ENCODE measurements around the gene P3H2. TPM values are rescaled to one million over a fixed set of nuclear protein-coding genes. Genes with fewer than 3 reads are reported as not detected.

P3H2 gene
- polyA plus RNA-seq, 3 donors from 2014 or later: 2.2 TPM; not detected in 2

DNA sequence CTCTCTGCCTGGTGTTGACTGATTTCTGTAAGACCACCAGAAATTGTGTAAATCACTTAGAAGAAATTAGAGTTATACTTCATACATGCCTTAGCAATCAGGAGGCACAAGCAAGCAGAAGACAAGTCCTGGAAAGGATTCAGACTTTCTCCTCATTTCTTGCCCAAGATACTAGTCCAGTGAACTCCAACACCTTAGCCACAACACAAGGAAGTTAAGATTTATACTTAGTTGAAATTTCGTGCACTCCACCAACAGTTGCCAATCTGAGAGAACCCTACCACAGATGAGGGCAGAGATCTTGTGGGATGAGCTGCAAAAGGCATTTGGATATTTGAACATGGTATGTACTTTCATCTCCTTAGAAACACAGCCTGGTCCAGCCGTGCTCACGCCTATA lies 2.3 kb downstream of the P3H2 start:
- Mint-ChIP-seq H3K9me3 (peaks cover 2 to 17% (median 6%) of the 10 kb centered on the region in 6 donors), H3K27ac (no peak overlapping the region), H3K36me3 (peaks cover 4 to 7% (median 5%) of the 10 kb centered on the region in 3 donors), H3K4me1 (peaks cover 2 to 8% of the 10 kb centered on the region in 2 donors), H3K4me3 (no peak overlapping the region), H3K27me3 (ENCODE audit: low read depth in 3 of 3) (peaks cover 7 to 22% (median 15%) of the 10 kb centered on the region in 3 donors)
- no peak for DNase-seq

- Mint-ChIP-seq H3K4me1 (peaks cover 2 to 8% of the 10 kb centered on the region in 2 donors), H3K27me3 (ENCODE audit: low read depth in 3 of 3) (peaks cover 7 to 22% (median 12%) of the 10 kb centered on the region in 3 donors), H3K36me3 (peaks cover 4 to 7% (median 5%) of the 10 kb centered on the region in 3 donors), H3K4me3 (no peak overlapping the region), H3K27ac (no peak overlapping the region), H3K9me3 (peaks cover 4 to 17% (median 6%) of the 10 kb centered on the region in 6 donors)
- DNase-seq: no peak
Measured at GRCh38 chr3:190117981-190118380, 2.7 kb downstream of the P3H2 start.

GRCh38 chr3:190116551-190117067 lies 4.1 kb downstream of the P3H2 start:
- Mint-ChIP-seq H3K36me3 (peaks cover 4 to 7% (median 5%) of the 10 kb centered on the region in 3 donors), H3K4me1 (peaks cover 2 to 8% of the 10 kb centered on the region in 2 donors), H3K9me3 (peaks cover 9 to 17% (median 10%) of the 10 kb centered on the region in 6 donors), H3K4me3 (no peak overlapping the region), H3K27ac (no peak overlapping the region), H3K27me3 (ENCODE audit: low read depth in 3 of 3) (peaks cover 7 to 20% (median 10%) of the 10 kb centered on the region in 3 donors)
- DNase-seq: no peak

GRCh38 chr3:190110826-190111225 lies 9.9 kb downstream of the P3H2 start:
- no peaks in the 10 kb centered on the region for H3K36me3 Mint-ChIP-seq
- no peak overlapping the region for H3K27ac Mint-ChIP-seq
- peaks cover 2 to 3% (median 2%) of the 10 kb centered on the region in 3 donors for H3K27me3 Mint-ChIP-seq (ENCODE audit: low read depth in 3 of 3)
- peaks cover 0 to 11% (median 5%) of the 10 kb centered on the region in 6 donors for H3K9me3 Mint-ChIP-seq
- H3K4me3 Mint-ChIP-seq: no peak overlapping the region
- DNase-seq: no peak
- no peaks in the 10 kb centered on the region for H3K4me1 Mint-ChIP-seq

GRCh38 chr3:190109441-190109840 lies 11.3 kb downstream of the P3H2 start:
- no peak overlapping the region for H3K27ac Mint-ChIP-seq
- no peak overlapping the region for H3K4me3 Mint-ChIP-seq
- H3K27me3 Mint-ChIP-seq (ENCODE audit: low read depth in 3 of 3): peaks cover 1 to 2% (median 2%) of the 10 kb centered on the region in 3 donors
- H3K9me3 Mint-ChIP-seq: peaks cover 0 to 11% (median 6%) of the 10 kb centered on the region in 6 donors
- no peaks in the 10 kb centered on the region for H3K36me3 Mint-ChIP-seq
- DNase-seq: no peak
- H3K4me1 Mint-ChIP-seq: no peaks in the 10 kb centered on the region

- H3K27ac Mint-ChIP-seq: no peak overlapping the region
- peaks cover 0 to 11% (median 6%) of the 10 kb centered on the region in 6 donors for H3K9me3 Mint-ChIP-seq
Measured at GRCh38 chr3:190108804-190109203, 11.9 kb downstream of the P3H2 start.

DNA sequence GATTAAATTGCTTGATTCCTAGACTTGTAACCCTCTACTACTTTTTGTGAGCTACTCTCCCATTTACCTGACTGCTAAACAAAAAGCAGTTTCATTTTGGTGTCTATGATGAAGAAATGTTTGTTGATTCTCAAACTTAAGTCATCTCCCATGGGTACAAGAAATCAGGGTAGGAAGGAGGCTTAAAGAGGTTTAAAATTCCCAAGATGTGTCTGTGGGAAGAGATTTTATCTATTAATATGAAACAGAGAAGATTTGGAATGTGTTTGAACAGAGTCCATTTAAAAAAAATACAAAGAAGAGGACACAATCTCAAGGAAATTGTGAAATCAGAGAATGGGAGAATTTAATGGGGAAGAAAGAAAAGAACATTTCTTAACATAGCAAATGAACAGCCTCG lies 14.8 kb downstream of the P3H2 start:
- DNase-seq: no peak
- H3K27ac Mint-ChIP-seq: no peak overlapping the region
- no peak overlapping the region for H3K4me3 Mint-ChIP-seq
- peaks cover 0 to 10% (median 0%) of the 10 kb centered on the region in 6 donors for H3K9me3 Mint-ChIP-seq
- H3K27me3 Mint-ChIP-seq (ENCODE audit: low read depth in 3 of 3): peaks cover 0 to under 1% (median 0%) of the 10 kb centered on the region in 3 donors
- no peaks in the 10 kb centered on the region for H3K36me3 Mint-ChIP-seq
- no peaks in the 10 kb centered on the region for H3K4me1 Mint-ChIP-seq

More at GRCh38 chr3:190108804-190109203, 11.9 kb downstream of the P3H2 start:
- no peak for DNase-seq
- no peak overlapping the region for H3K4me3 Mint-ChIP-seq
- H3K27me3 Mint-ChIP-seq (ENCODE audit: low read depth in 3 of 3): peaks cover 0 to 2% (median 1%) of the 10 kb centered on the region in 3 donors
- no peaks in the 10 kb centered on the region for H3K4me1 Mint-ChIP-seq
- no peaks in the 10 kb centered on the region for H3K36me3 Mint-ChIP-seq

GRCh38 chr3:190101320-190102011 lies 19.2 kb downstream of the P3H2 start:
- no peaks in the 10 kb centered on the region for H3K27me3 Mint-ChIP-seq (ENCODE audit: low read depth in 3 of 3)
- no peak overlapping the region for H3K4me3 Mint-ChIP-seq
- H3K9me3 Mint-ChIP-seq: peaks cover 0 to 12% (median 0%) of the 10 kb centered on the region in 6 donors
- DNase-seq: no peak
- H3K27ac Mint-ChIP-seq: no peak overlapping the region
- no peaks in the 10 kb centered on the region for H3K36me3 Mint-ChIP-seq
- no peaks in the 10 kb centered on the region for H3K4me1 Mint-ChIP-seq

GRCh38 chr3:190099099-190099498 lies 21.6 kb downstream of the P3H2 start:
- H3K36me3 Mint-ChIP-seq: no peaks in the 10 kb centered on the region
- H3K4me3 Mint-ChIP-seq: no peak overlapping the region
- H3K27ac Mint-ChIP-seq: no peak overlapping the region
- H3K9me3 Mint-ChIP-seq: peaks cover 0 to 6% (median 0%) of the 10 kb centered on the region in 6 donors
- DNase-seq: no peak
- no peaks in the 10 kb centered on the region for H3K4me1 Mint-ChIP-seq
- no peaks in the 10 kb centered on the region for H3K27me3 Mint-ChIP-seq (ENCODE audit: low read depth in 3 of 3)

GRCh38 chr3:190097617-190098016 lies 23.1 kb downstream of the P3H2 start:
- H3K27me3 Mint-ChIP-seq (ENCODE audit: low read depth in 3 of 3): peaks cover 0 to 4% (median 0%) of the 10 kb centered on the region in 3 donors

DNA sequence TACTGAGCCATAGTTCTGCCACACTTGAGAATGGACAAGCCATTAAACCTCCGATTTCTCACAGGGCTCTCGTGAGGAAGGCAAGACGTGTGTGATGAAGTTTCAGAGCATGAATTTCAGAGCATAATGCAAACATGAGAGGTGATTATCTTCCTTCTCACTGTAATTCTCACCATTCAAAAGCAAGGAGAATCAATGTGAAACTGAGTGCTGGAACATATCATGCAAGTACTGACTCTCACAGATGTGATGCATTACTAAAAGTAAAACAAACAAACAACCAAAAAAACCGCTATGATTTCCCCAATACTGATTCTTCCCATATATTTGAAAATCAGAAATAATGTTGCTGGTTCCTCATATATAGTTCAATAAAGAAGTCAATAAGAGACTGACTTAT lies 23.7 kb downstream of the P3H2 start:
- Mint-ChIP-seq H3K9me3 (peaks cover 0 to 8% (median 2%) of the 10 kb centered on the region in 6 donors), H3K27ac (no peak overlapping the region), H3K4me1 (no peaks in the 10 kb centered on the region), H3K36me3 (no peaks in the 10 kb centered on the region), H3K4me3 (no peak overlapping the region), H3K27me3 (ENCODE audit: low read depth in 3 of 3) (peaks cover 0 to 4% (median 0%) of the 10 kb centered on the region in 3 donors)
- no peak for DNase-seq

More at GRCh38 chr3:190097617-190098016, 23.1 kb downstream of the P3H2 start:
- no peaks in the 10 kb centered on the region for H3K36me3 Mint-ChIP-seq
- peaks cover 0 to 11% (median 2%) of the 10 kb centered on the region in 6 donors for H3K9me3 Mint-ChIP-seq
- H3K4me3 Mint-ChIP-seq: no peak overlapping the region
- no peaks in the 10 kb centered on the region for H3K4me1 Mint-ChIP-seq
- H3K27ac Mint-ChIP-seq: no peak overlapping the region
- DNase-seq: no peak

DNA sequence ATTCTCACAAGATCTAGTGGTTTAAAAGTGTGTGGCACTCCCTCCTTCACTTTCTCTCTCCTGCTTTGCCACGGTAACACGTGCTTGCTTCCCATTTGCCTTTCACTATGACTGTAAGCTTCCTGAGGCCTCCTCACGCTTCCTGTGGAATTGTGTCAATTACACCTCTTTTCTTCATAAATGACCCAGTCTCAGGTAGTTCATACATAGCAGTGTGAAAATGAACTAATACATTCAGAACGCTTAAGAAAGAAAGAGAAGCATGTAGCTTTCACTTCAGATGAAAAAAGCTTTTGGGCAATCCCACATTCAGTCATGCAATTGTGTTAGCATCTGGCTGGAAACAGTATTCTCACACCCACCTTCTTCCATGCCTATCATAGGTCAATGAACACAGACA lies 24.4 kb downstream of the P3H2 start:
- Mint-ChIP-seq H3K4me1 (no peaks in the 10 kb centered on the region), H3K27ac (no peak overlapping the region), H3K4me3 (no peak overlapping the region), H3K36me3 (no peaks in the 10 kb centered on the region), H3K27me3 (ENCODE audit: low read depth in 3 of 3) (peaks cover 0 to 6% (median 0%) of the 10 kb centered on the region in 3 donors), H3K9me3 (peaks cover 0 to 11% (median 4%) of the 10 kb centered on the region in 6 donors)
- DNase-seq: no peak

GRCh38 chr3:190094160-190094718 lies 26.5 kb downstream of the P3H2 start:
- H3K9me3 Mint-ChIP-seq: peaks cover 0 to 11% (median 5%) of the 10 kb centered on the region in 6 donors

GRCh38 chr3:190092250-190092649 lies 28.4 kb downstream of the P3H2 start:
- Mint-ChIP-seq H3K4me1 (no peaks in the 10 kb centered on the region), H3K4me3 (no peak overlapping the region)

More at GRCh38 chr3:190094160-190094718, 26.5 kb downstream of the P3H2 start:
- no peak overlapping the region for H3K27ac Mint-ChIP-seq
- no peak overlapping the region for H3K4me3 Mint-ChIP-seq
- H3K4me1 Mint-ChIP-seq: no peaks in the 10 kb centered on the region
- no peaks in the 10 kb centered on the region for H3K36me3 Mint-ChIP-seq
- DNase-seq: no peak
- H3K27me3 Mint-ChIP-seq (ENCODE audit: low read depth in 3 of 3): peaks cover 0 to 6% (median 0%) of the 10 kb centered on the region in 3 donors

More at GRCh38 chr3:190092250-190092649, 28.4 kb downstream of the P3H2 start:
- no peak for DNase-seq
- Mint-ChIP-seq H3K9me3 (peaks cover 0 to 11% (median 5%) of the 10 kb centered on the region in 6 donors), H3K27me3 (ENCODE audit: low read depth in 3 of 3) (peaks cover 0 to 6% (median 2%) of the 10 kb centered on the region in 3 donors), H3K36me3 (no peaks in the 10 kb centered on the region), H3K27ac (no peak overlapping the region)

Measured in immature natural killer cell (primary cell).